Measurements from ENCODE around the gene ADGRV1.

DNA sequence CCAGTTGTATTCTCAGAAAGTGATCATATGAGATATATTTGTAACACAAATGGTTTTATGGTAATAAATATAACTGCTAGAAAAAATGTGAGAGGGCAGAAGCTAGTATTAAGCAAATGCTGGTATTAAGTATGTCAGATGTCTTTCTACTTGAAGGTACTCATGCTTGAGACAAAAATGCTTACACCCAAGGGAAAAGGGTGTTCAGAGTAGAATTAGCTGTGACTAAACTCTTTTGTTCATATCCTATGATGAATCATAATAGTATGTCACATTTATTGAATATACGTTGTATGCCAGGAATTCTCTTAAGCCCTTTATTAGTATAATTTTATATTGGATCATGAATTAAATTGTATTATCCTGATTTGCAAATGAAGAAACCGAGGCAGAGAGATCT, 2.2 kb downstream of the ADGRV1 start:
- TF ChIP-seq POLR2AphosphoS5 (IDR thresholded peaks at IDR 0.05; ENCODE audit: low read depth, low read length) (no peak), POLR2A (IDR thresholded peaks at IDR 0.05; ENCODE audit: low read depth, low read length) (no peak), TAF1 (IDR thresholded peaks at IDR 0.05; ENCODE audit: borderline replicate concordance, low read depth, low read length) (no peak)
